H9 (cell line): ENCODE measurements around the gene TBC1D1. TPM values are rescaled to one million over a fixed set of nuclear protein-coding genes. Genes with fewer than 3 reads are reported as not detected.

Source experiments
- DNase-seq: peaks from one replicate; pipeline ENCODE4 v3.0.0-alpha.2; 2017
- H2AFZ ChIP-seq: one replicate; pipeline ENCODE4 v1.6.1; 2013; ENCODE audit warnings: mild to moderate bottlenecking, low read length, control low read depth, moderate library complexity
- H2AK5ac ChIP-seq: 2 replicates; pipeline ENCODE4 v1.6.1; 2013; ENCODE audit warnings: low read length, control low read depth, mixed read lengths; ENCODE audit not compliant: insufficient read length
- H2BK120ac ChIP-seq: one replicate; pipeline ENCODE4 v1.6.1; 2013; ENCODE audit warnings: low read depth, mild to moderate bottlenecking, low read length, control low read depth, inconsistent platforms; ENCODE audit not compliant: poor library complexity, severe bottlenecking
- H2BK12ac ChIP-seq: 2 replicates; pipeline ENCODE4 v1.6.1; 2013; ENCODE audit warnings: low read length, control low read depth, mixed read lengths, low read depth; ENCODE audit not compliant: insufficient read length
- H2BK15ac ChIP-seq: 2 replicates; pipeline ENCODE4 v1.6.1; 2013; ENCODE audit warnings: low read depth, low read length, control low read depth
- H2BK20ac ChIP-seq: one replicate; pipeline ENCODE4 v1.6.1; 2013; ENCODE audit warnings: low read depth, mild to moderate bottlenecking, low read length, control low read depth, inconsistent platforms; ENCODE audit not compliant: poor library complexity, severe bottlenecking
- H2BK5ac ChIP-seq: 2 replicates; pipeline ENCODE4 v1.6.1; 2013; ENCODE audit warnings: low read length, control low read depth, mixed read lengths; ENCODE audit not compliant: insufficient read length
- H3K14ac ChIP-seq: 2 replicates; pipeline ENCODE4 v1.6.1; 2013; ENCODE audit warnings: low read length, control low read depth; ENCODE audit not compliant: insufficient read depth
- H3K18ac ChIP-seq: 2 replicates; pipeline ENCODE4 v1.6.1; 2013; ENCODE audit warnings: low read depth, mild to moderate bottlenecking, mixed read lengths, low read length, control low read depth; ENCODE audit not compliant: insufficient read length
- H3K23ac ChIP-seq: 2 replicates; pipeline ENCODE4 v1.6.1; 2013; ENCODE audit warnings: low read length, control low read depth, mixed read lengths, low read depth; ENCODE audit not compliant: insufficient read length
- H3K23me2 ChIP-seq: 2 replicates; pipeline ENCODE4 v1.6.1; 2013; ENCODE audit warnings: low read depth, mild to moderate bottlenecking, mixed read lengths, low read length, control low read depth; ENCODE audit not compliant: insufficient read length, poor library complexity, severe bottlenecking
- H3K27ac ChIP-seq: 2 replicates; pipeline ENCODE4 v1.5.1; 2013; ENCODE audit warnings: low read length, control low read depth, mixed read lengths, low read depth; ENCODE audit not compliant: insufficient read length
- H3K27me3 ChIP-seq: 2 replicates; pipeline ENCODE4 v1.6.1; 2013; ENCODE audit warnings: low read length, control low read depth, inconsistent platforms; ENCODE audit not compliant: insufficient read depth
- H3K4ac ChIP-seq: 2 replicates; pipeline ENCODE4 v1.6.1; 2013; ENCODE audit warnings: low read depth, mild to moderate bottlenecking, control low read depth, inconsistent platforms, low read length, moderate library complexity
- H3K4me1 ChIP-seq: 2 replicates; pipeline ENCODE4 v1.6.1; 2013; ENCODE audit warnings: low read length, control low read depth, inconsistent platforms; ENCODE audit not compliant: insufficient read depth
- H3K4me2 ChIP-seq: 2 replicates; pipeline ENCODE4 v1.6.1; 2013; ENCODE audit warnings: low read length, control low read depth, mixed read lengths; ENCODE audit not compliant: insufficient read length, insufficient read depth
- H3K56ac ChIP-seq: 2 replicates; pipeline ENCODE4 v1.6.1; 2013; ENCODE audit warnings: low read depth, mild to moderate bottlenecking, mixed read lengths, low read length, control low read depth; ENCODE audit not compliant: insufficient read length
- H3K79me1 ChIP-seq: 2 replicates; pipeline ENCODE4 v1.6.1; 2013; ENCODE audit warnings: low read depth, mild to moderate bottlenecking, moderate library complexity, low read length, control low read depth, inconsistent platforms; ENCODE audit not compliant: insufficient read depth, poor library complexity, severe bottlenecking
- H3K79me2 ChIP-seq: 2 replicates; pipeline ENCODE4 v1.6.1; 2013; ENCODE audit warnings: low read length, control low read depth, inconsistent platforms; ENCODE audit not compliant: insufficient read depth
- H3K9ac ChIP-seq: 2 replicates; pipeline ENCODE4 v1.6.1; 2013; ENCODE audit warnings: low read length, control low read depth, mixed read lengths; ENCODE audit not compliant: insufficient read length; ENCODE audit errors: extremely low read depth
- H3K9me3 ChIP-seq: one replicate; pipeline ENCODE4 v1.6.1; 2013; ENCODE audit warnings: low read depth, low read length, inconsistent platforms; ENCODE audit not compliant: control insufficient read depth
- H3T11ph ChIP-seq: one replicate; pipeline ENCODE4 v1.6.1; 2013; ENCODE audit warnings: mild to moderate bottlenecking, low read length, control low read depth, inconsistent platforms
- H4K20me1 ChIP-seq: one replicate; pipeline ENCODE4 v1.6.1; 2013; ENCODE audit not compliant: control insufficient read depth, insufficient read length, insufficient read depth
- H4K5ac ChIP-seq: 2 replicates; pipeline ENCODE4 v1.6.1; 2013; ENCODE audit warnings: low read depth, mild to moderate bottlenecking, mixed read lengths, low read length, control low read depth; ENCODE audit not compliant: insufficient read length
- H4K8ac ChIP-seq: replicated peaks from 2 replicates; pipeline ENCODE4 v1.6.1; 2013; ENCODE audit warnings: low read length, control low read depth, mixed read lengths, low read depth; ENCODE audit not compliant: insufficient read length
- H4K91ac ChIP-seq: 2 replicates; pipeline ENCODE4 v1.6.1; 2013; ENCODE audit warnings: low read depth, mild to moderate bottlenecking, moderate library complexity, mixed read lengths, low read length, control low read depth; ENCODE audit not compliant: insufficient read length
- H3K27ac Mint-ChIP-seq, 3 experiments: 2 replicates in 2 of 3; 3 replicates in 1 of 3; pipeline ENCODE4 v1.8.0; 2020 to 2021; ENCODE audit warnings: mixed read lengths in 3 of 3, mild to moderate bottlenecking in 1 of 3, moderate library complexity in 1 of 3
- H3K27me3 Mint-ChIP-seq: 2 replicates; pipeline ENCODE4 v1.8.0; 2021; ENCODE audit warnings: low read depth, mild to moderate bottlenecking, moderate library complexity, mixed read lengths
- H3K36me3 Mint-ChIP-seq, 3 experiments: 2 replicates in 2 of 3; 3 replicates in 1 of 3; pipeline ENCODE4 v1.8.0; 2020 to 2021; ENCODE audit warnings: low read depth in 3 of 3, mixed read lengths in 3 of 3; ENCODE audit not compliant: insufficient read depth in 1 of 3
- H3K4me1 Mint-ChIP-seq, 2 experiments: 2 replicates each; pipeline ENCODE4 v1.8.0; 2020; ENCODE audit warnings: mixed read lengths in 2 of 2
- H3K4me3 Mint-ChIP-seq, 2 experiments: 2 replicates in 1 of 2; 3 replicates in 1 of 2; pipeline ENCODE4 v1.8.0; 2020 to 2021; ENCODE audit warnings: mild to moderate bottlenecking in 2 of 2, mixed read lengths in 2 of 2, moderate library complexity in 1 of 2
- H3K9me3 Mint-ChIP-seq, 2 experiments: 2 replicates in 1 of 2; 3 replicates in 1 of 2; pipeline ENCODE4 v1.8.0; 2020; ENCODE audit warnings: mild to moderate bottlenecking in 2 of 2, mixed read lengths in 2 of 2, moderate library complexity in 1 of 2
- CTCF ChIP-seq: fragments of 200-600 bp; sonication (generic); conservative IDR thresholded peaks from 3 replicates; pipeline ENCODE4 v1.8.0; 2021; ENCODE audit warnings: antibody characterized with exemption, mild to moderate bottlenecking
- WGBS: extraction: QIAGEN DNeasy Blood & Tissue Kit; methylation state at CpG from one replicate; pipeline ENCODE4 v1.1.7; 2013; ENCODE audit warnings: missing lambda C conversion rate, low lambda C conversion rate, mixed read lengths; ENCODE audit not compliant: insufficient read length; ENCODE audit errors: extremely low coverage; 5-methylcytosine and 5-hydroxymethylcytosine counted together
- total RNA-seq: library from RNA; stranded (reverse); gene quantifications from 2 replicates; pipeline ENCODE4 v1.2.1, GENCODE V29; 2021

The TBC1D1 gene
- total RNA-seq, 1 experiment from 2014 or later, result 109 TPM

DNA sequence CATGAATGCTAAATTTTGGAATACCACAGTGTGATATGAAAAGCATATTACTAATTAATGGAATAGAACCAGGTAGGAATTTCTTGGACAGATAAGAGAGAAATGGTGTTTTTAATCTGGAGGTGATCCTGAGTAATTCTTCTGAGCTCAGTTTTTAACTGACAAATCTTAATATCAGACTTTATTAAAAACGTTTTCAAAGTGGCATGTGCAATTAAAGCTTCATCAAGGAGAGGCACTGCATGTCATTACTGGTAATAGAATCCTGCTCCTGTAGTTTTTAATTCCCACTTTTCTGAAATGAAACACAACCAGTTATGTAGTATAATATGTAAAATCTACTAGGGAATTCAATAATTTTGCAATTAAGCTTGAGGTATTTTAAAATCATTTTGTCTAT is 62.3 kb downstream of the TBC1D1 start:
- Histone ChIP-seq H2BK20ac (no peak overlapping the region), H4K8ac (no peak overlapping the region), H2BK12ac (no peak overlapping the region), H3K9me3 (no peaks in the 10 kb centered on the region), H2AFZ (no peak overlapping the region), H3K27ac (no peak overlapping the region), H2BK15ac (no peak overlapping the region), H2BK120ac (no peak overlapping the region), H3K4me1 (no peaks in the 10 kb centered on the region), H3K27me3 (no peaks in the 10 kb centered on the region), H2AK5ac (no peak overlapping the region), H3K79me2 (no peaks in the 10 kb centered on the region), H4K91ac (no peak overlapping the region), H4K5ac (no peak overlapping the region), H3K79me1 (no peaks in the 10 kb centered on the region), H3K14ac (no peak overlapping the region), H3T11ph (no peak overlapping the region), H4K20me1 (no peaks in the 10 kb centered on the region), H3K4ac (no peak overlapping the region), H3K4me2 (no peak overlapping the region), H3K9ac (no peak overlapping the region), H3K18ac (no peak overlapping the region), H2BK5ac (no peak overlapping the region), H3K56ac (no peak overlapping the region), H3K23me2 (no peaks in the 10 kb centered on the region), H3K23ac (no peak overlapping the region)
- H3K27ac Mint-ChIP-seq, result no peak overlapping the region
- no peaks in the 10 kb centered on the region; a peak in 1 of 7 replicates for H3K36me3 Mint-ChIP-seq
- no peak for TF ChIP-seq CTCF
- WGBS, result no CpG with 5 or more reads among the region's 1 CpG
- H3K27me3 Mint-ChIP-seq, result no peaks in the 10 kb centered on the region; the same call in 1 of the 2 replicates
- no peaks in the 10 kb centered on the region for H3K9me3 Mint-ChIP-seq
- H3K4me3 Mint-ChIP-seq, result no peak overlapping the region
- no peak for DNase-seq
- H3K4me1 Mint-ChIP-seq, result 0 out of 4 replicates have a peak, but pooled peaks cover 0 to 3% of the 10 kb centered on the region in 2 experiments
